Measurements from ENCODE around the gene NFYA.

NFYA gene

DNA sequence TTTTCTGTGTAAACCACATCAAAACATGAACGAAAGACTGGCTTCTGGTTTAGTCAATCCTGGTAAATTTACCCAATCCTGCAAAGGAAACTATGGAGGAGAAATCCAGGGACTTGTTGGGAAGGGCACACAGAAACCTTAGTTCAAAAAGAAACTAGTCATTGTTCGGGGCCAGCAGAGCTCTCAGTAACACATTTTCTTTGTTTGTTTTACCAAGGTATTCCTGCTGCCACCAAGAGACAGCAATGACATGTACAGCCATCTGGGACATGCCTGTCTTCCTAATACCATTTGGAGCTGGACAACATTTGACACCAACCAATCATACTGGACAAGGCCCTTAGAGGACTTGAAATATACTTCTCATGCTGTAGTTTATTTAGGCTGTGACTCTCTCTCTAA lies 8.9 kb upstream of the NFYA start:
- TF ChIP-seq MAX (IDR thresholded peaks at IDR 0.05) (no peak), NFIC (IDR thresholded peaks at IDR 0.05) (no peak), EP300 (IDR thresholded peaks at IDR 0.05; ENCODE audit: borderline replicate concordance) (no peak), TEAD4 (IDR thresholded peaks at IDR 0.05) (no peak), YY1 (IDR thresholded peaks at IDR 0.05; ENCODE audit: low read depth) (no peak), EGR1 (IDR thresholded peaks at IDR 0.05) (no peak), CEBPB (IDR thresholded peaks at IDR 0.05) (no peak), TAF1 (IDR thresholded peaks at IDR 0.05; ENCODE audit: low read depth) (no peak), TCF12 (IDR thresholded peaks at IDR 0.05; ENCODE audit: low read depth) (no peak), ZBTB7A (IDR thresholded peaks at IDR 0.05; ENCODE audit: low read depth) (no peak)
- TF ChIP-seq, protein P1, sequence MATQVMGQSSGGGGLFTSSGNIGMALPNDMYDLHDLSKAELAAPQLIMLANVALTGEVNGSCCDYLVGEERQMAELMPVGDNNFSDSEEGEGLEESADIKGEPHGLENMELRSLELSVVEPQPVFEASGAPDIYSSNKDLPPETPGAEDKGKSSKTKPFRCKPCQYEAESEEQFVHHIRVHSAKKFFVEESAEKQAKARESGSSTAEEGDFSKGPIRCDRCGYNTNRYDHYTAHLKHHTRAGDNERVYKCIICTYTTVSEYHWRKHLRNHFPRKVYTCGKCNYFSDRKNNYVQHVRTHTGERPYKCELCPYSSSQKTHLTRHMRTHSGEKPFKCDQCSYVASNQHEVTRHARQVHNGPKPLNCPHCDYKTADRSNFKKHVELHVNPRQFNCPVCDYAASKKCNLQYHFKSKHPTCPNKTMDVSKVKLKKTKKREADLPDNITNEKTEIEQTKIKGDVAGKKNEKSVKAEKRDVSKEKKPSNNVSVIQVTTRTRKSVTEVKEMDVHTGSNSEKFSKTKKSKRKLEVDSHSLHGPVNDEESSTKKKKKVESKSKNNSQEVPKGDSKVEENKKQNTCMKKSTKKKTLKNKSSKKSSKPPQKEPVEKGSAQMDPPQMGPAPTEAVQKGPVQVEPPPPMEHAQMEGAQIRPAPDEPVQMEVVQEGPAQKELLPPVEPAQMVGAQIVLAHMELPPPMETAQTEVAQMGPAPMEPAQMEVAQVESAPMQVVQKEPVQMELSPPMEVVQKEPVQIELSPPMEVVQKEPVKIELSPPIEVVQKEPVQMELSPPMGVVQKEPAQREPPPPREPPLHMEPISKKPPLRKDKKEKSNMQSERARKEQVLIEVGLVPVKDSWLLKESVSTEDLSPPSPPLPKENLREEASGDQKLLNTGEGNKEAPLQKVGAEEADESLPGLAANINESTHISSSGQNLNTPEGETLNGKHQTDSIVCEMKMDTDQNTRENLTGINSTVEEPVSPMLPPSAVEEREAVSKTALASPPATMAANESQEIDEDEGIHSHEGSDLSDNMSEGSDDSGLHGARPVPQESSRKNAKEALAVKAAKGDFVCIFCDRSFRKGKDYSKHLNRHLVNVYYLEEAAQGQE (IDR thresholded peaks at IDR 0.05; ENCODE audit: low read depth), result no peak
- TF ChIP-seq, protein P2, sequence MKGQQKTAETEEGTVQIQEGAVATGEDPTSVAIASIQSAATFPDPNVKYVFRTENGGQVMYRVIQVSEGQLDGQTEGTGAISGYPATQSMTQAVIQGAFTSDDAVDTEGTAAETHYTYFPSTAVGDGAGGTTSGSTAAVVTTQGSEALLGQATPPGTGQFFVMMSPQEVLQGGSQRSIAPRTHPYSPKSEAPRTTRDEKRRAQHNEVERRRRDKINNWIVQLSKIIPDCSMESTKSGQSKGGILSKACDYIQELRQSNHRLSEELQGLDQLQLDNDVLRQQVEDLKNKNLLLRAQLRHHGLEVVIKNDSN (IDR thresholded peaks at IDR 0.05), result no peak

DNA sequence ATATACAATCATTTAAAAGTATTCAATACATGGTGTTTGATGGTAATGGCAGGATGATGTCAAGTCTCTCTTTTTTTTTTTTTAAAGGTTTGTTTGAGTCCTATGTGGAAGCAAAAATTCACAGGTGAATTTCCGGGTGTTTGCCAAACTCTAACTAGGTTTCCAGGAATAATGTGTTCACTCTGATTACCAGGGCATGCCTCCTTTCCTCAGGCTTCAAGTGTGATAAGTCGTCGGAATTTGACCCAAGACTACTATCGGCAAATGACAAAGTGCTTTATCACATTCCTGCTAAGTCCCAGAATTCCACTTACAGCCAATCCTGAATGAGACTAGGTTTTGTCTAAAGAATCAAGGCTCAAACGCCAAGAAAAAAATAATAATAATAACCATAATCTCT lies 7.9 kb upstream of the NFYA start:
- TF ChIP-seq CREB1 (IDR thresholded peaks at IDR 0.05; ENCODE audit: low read depth) (no peak), EP300 (IDR thresholded peaks at IDR 0.05; ENCODE audit: borderline replicate concordance) (no peak), TAF1 (IDR thresholded peaks at IDR 0.05; ENCODE audit: low read depth) (no peak), FOXM1 (IDR thresholded peaks at IDR 0.05; ENCODE audit: borderline replicate concordance, low read depth) (no peak), TEAD4 (IDR thresholded peaks at IDR 0.05) (no peak), YY1 (IDR thresholded peaks at IDR 0.05; ENCODE audit: low read depth) (no peak), TCF12 (IDR thresholded peaks at IDR 0.05; ENCODE audit: low read depth) (no peak), EGR1 (IDR thresholded peaks at IDR 0.05) (no peak), NFIC (IDR thresholded peaks at IDR 0.05) (no peak), MAX (IDR thresholded peaks at IDR 0.05) (no peak), CEBPB (IDR thresholded peaks at IDR 0.05) (no peak), RAD21 (IDR thresholded peaks at IDR 0.05; ENCODE audit: low read depth) (no peak), ZBTB7A (IDR thresholded peaks at IDR 0.05; ENCODE audit: low read depth) (no peak)
- TF ChIP-seq, protein P1 (IDR thresholded peaks at IDR 0.05; ENCODE audit: low read depth), result no peak
- TF ChIP-seq, protein P2 (IDR thresholded peaks at IDR 0.05), result no peak

DNA sequence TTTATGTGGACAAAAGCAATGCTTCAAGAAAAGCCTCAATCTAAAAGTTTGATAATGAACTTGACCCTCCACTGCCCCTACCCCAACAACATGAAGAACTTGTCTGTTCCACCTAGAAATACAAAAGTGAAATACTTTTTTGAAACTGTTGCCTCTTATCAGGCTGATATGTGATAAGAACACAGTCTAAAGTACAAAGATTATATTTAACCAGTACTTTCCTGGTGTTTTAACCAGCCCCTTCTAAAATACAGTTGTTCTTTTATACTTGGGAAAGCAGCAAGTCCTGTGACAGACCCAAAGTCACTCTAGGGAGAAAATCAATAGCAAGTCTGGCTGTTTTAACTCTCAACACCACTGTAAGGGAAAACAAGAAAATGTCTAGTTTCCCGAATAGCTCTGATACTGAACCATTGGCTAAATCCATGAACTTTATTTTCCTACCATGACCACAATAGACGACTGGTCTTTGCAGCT lies 7.2 kb upstream of the NFYA start:
- TF ChIP-seq CEBPB (IDR thresholded peaks at IDR 0.05), result no peak
- TF ChIP-seq EP300 (IDR thresholded peaks at IDR 0.05; ENCODE audit: borderline replicate concordance), result no peak
- no peak for TF ChIP-seq MAX (IDR thresholded peaks at IDR 0.05)
- no peak for TF ChIP-seq TEAD4 (IDR thresholded peaks at IDR 0.05)
- TF ChIP-seq FOXM1 (IDR thresholded peaks at IDR 0.05; ENCODE audit: borderline replicate concordance, low read depth), result no peak
- no peak for TF ChIP-seq NFIC (IDR thresholded peaks at IDR 0.05)
- TF ChIP-seq TAF1 (IDR thresholded peaks at IDR 0.05; ENCODE audit: low read depth), result no peak
- TF ChIP-seq EGR1 (IDR thresholded peaks at IDR 0.05), result no peak
- TF ChIP-seq TCF12 (IDR thresholded peaks at IDR 0.05; ENCODE audit: low read depth), result no peak
- TF ChIP-seq, protein P2 (IDR thresholded peaks at IDR 0.05), result no peak
- TF ChIP-seq, protein P1 (IDR thresholded peaks at IDR 0.05; ENCODE audit: low read depth), result no peak
- TF ChIP-seq RAD21 (IDR thresholded peaks at IDR 0.05; ENCODE audit: low read depth), result no peak
- TF ChIP-seq CREB1 (IDR thresholded peaks at IDR 0.05; ENCODE audit: low read depth), result no peak
- no peak for TF ChIP-seq ZBTB7A (IDR thresholded peaks at IDR 0.05; ENCODE audit: low read depth)
- no peak for TF ChIP-seq YY1 (IDR thresholded peaks at IDR 0.05; ENCODE audit: low read depth)
